Trophoblast cell (in vitro differentiated cells and primary cell): Measurements from ENCODE around the gene FAM199X.

ENCODE experiments used
- DNase-seq, 2 donors: peaks; one replicate each; pipeline ENCODE4 v3.0.0-alpha.2; 2016
- H2AFZ ChIP-seq: 2 replicates; pipeline ENCODE4 v1.6.1; 2013; ENCODE audit warnings: low read length, moderate library complexity, mild to moderate bottlenecking; ENCODE audit not compliant: insufficient read depth, poor library complexity
- H2AK5ac ChIP-seq: 2 replicates; pipeline ENCODE4 v1.6.1; 2013; ENCODE audit warnings: mild to moderate bottlenecking, low read length
- H2BK120ac ChIP-seq: 2 replicates; pipeline ENCODE4 v1.6.1; 2013; ENCODE audit warnings: low read length, mild to moderate bottlenecking, moderate library complexity; ENCODE audit not compliant: insufficient read depth, poor library complexity
- H2BK12ac ChIP-seq: 2 replicates; pipeline ENCODE4 v1.6.1; 2013; ENCODE audit warnings: mild to moderate bottlenecking, low read length, moderate library complexity
- H2BK5ac ChIP-seq: 2 replicates; pipeline ENCODE4 v1.6.1; 2013; ENCODE audit warnings: low read length, low read depth, moderate library complexity, mild to moderate bottlenecking; ENCODE audit not compliant: poor library complexity
- H3K14ac ChIP-seq: 2 replicates; pipeline ENCODE4 v1.6.1; 2013; ENCODE audit warnings: mild to moderate bottlenecking, low read length
- H3K18ac ChIP-seq: 2 replicates; pipeline ENCODE4 v1.6.1; 2013; ENCODE audit warnings: mild to moderate bottlenecking, low read length
- H3K23ac ChIP-seq: 2 replicates; pipeline ENCODE4 v1.6.1; 2013; ENCODE audit warnings: low read length
- H3K27ac ChIP-seq: 2 replicates; pipeline ENCODE4 v1.5.1; 2013; ENCODE audit warnings: low read depth, mild to moderate bottlenecking, inconsistent platforms, low read length, moderate library complexity
- H3K27me3 ChIP-seq: 2 replicates; pipeline ENCODE4 v1.6.1; 2013; ENCODE audit warnings: inconsistent platforms, mild to moderate bottlenecking, low read length, moderate library complexity; ENCODE audit not compliant: insufficient read depth
- H3K36me3 ChIP-seq, 2 experiments: 1 replicate in 1 of 2; 2 replicates in 1 of 2; pipeline ENCODE4 v1.6.1; 2013; ENCODE audit warnings: low read length in 2 of 2, mild to moderate bottlenecking in 2 of 2, moderate library complexity in 1 of 2; ENCODE audit not compliant: insufficient read depth in 2 of 2, control insufficient read depth in 1 of 2
- H3K4ac ChIP-seq: 2 replicates; pipeline ENCODE4 v1.6.1; 2013; ENCODE audit warnings: low read depth, mild to moderate bottlenecking, low read length, moderate library complexity
- H3K4me1 ChIP-seq, 2 experiments: 1 replicate in 1 of 2; 2 replicates in 1 of 2; pipeline ENCODE4 v1.6.1; 2013; ENCODE audit warnings: low read length in 2 of 2, mild to moderate bottlenecking in 2 of 2, moderate library complexity in 1 of 2; ENCODE audit not compliant: insufficient read depth in 2 of 2, control insufficient read depth in 1 of 2
- H3K4me2 ChIP-seq: 2 replicates; pipeline ENCODE4 v1.6.1; 2013; ENCODE audit warnings: inconsistent platforms, mild to moderate bottlenecking, low read length, moderate library complexity
- H3K4me3 ChIP-seq: 2 replicates; pipeline ENCODE4 v1.5.1; 2013; ENCODE audit warnings: mild to moderate bottlenecking, low read depth, low read length, inconsistent platforms
- H3K79me1 ChIP-seq: one replicate; pipeline ENCODE4 v1.6.1; 2013; ENCODE audit warnings: low read length
- H3K79me2 ChIP-seq: 2 replicates; pipeline ENCODE4 v1.6.1; 2013; ENCODE audit warnings: low read length, mild to moderate bottlenecking; ENCODE audit not compliant: control insufficient read depth, insufficient read depth, poor library complexity
- H3K9ac ChIP-seq: 2 replicates; pipeline ENCODE4 v1.6.1; 2013; ENCODE audit warnings: mild to moderate bottlenecking, low read length
- H3K9me3 ChIP-seq: 2 replicates; pipeline ENCODE4 v1.6.1; 2013; ENCODE audit warnings: low read depth, mild to moderate bottlenecking, control low read depth, inconsistent platforms, low read length; ENCODE audit not compliant: insufficient read depth
- H4K12ac ChIP-seq: 2 replicates; pipeline ENCODE4 v1.6.1; 2013; ENCODE audit warnings: low read depth, mild to moderate bottlenecking, low read length, moderate library complexity
- H4K8ac ChIP-seq: 2 replicates; pipeline ENCODE4 v1.6.1; 2013; ENCODE audit warnings: low read depth, mild to moderate bottlenecking, low read length, moderate library complexity
- H4K91ac ChIP-seq: one replicate; pipeline ENCODE4 v1.6.1; 2013; ENCODE audit warnings: low read depth, mild to moderate bottlenecking, low read length, moderate library complexity
- WGBS: extraction: QIAGEN DNeasy Blood & Tissue Kit; methylation state at CpG from one replicate; pipeline ENCODE4 v1.1.7; 2013; ENCODE audit warnings: missing lambda C conversion rate; ENCODE audit not compliant: insufficient read length, insufficient coverage; ENCODE audit errors: extremely low coverage; 5-methylcytosine and 5-hydroxymethylcytosine counted together

Gene FAM199X

DNA sequence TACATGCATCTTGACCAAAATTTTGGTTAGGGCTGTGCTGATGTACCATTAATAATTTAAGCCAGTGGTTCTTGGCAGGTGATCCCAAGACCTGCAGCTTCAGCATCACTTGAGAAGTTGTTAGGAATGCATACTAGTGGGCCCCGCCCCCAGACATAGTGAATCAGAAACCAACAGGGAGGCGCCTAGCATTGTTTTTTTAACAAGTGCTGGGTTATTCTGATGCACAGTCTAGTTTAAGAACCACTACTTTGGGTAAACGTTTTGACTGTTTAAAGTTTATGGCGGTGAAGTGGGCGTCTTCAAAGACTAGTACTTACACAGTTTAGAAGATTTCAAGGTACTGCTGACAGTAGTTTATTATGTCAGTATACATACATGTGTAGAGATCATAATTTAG, 23.6 kb downstream of the FAM199X start:
- Histone ChIP-seq H3K79me2 (no peaks in the 10 kb centered on the region), H4K8ac (no peak overlapping the region), H2BK5ac (no peak overlapping the region), H4K12ac (no peak overlapping the region), H3K4me2 (no peak overlapping the region), H3K27ac (no peak overlapping the region), H3K14ac (no peak overlapping the region), H3K18ac (no peak overlapping the region), H2AFZ (no peak overlapping the region), H3K4me3 (no peak overlapping the region), H3K27me3 (no peaks in the 10 kb centered on the region), H2BK120ac (no peak overlapping the region), H3K36me3 (peaks cover 8 to 10% of the 10 kb centered on the region in 2 experiments), H3K4ac (no peak overlapping the region), H2BK12ac (no peak overlapping the region), H4K91ac (no peak overlapping the region), H3K9me3 (no peaks in the 10 kb centered on the region), H3K23ac (no peak overlapping the region), H2AK5ac (no peak overlapping the region), H3K79me1 (no peaks in the 10 kb centered on the region), H3K4me1 (no peaks in the 10 kb centered on the region), H3K9ac (no peak overlapping the region)
- no CpG with 5 or more reads among the region's 5 CpGs for WGBS
- DNase-seq, result no peak

- Histone ChIP-seq H3K79me2 (no peaks in the 10 kb centered on the region), H3K4me2 (no peak overlapping the region), H4K8ac (no peak overlapping the region), H3K4ac (no peak overlapping the region), H3K4me1 (no peaks in the 10 kb centered on the region), H2BK120ac (no peak overlapping the region), H3K27ac (no peak overlapping the region), H2AK5ac (no peak overlapping the region), H3K18ac (no peak overlapping the region), H2BK5ac (no peak overlapping the region), H2BK12ac (no peak overlapping the region), H4K12ac (no peak overlapping the region), H3K9me3 (no peaks in the 10 kb centered on the region), H3K27me3 (no peaks in the 10 kb centered on the region), H3K9ac (no peak overlapping the region), H3K23ac (no peak overlapping the region), H4K91ac (no peak overlapping the region), H3K79me1 (no peaks in the 10 kb centered on the region), H2AFZ (no peak overlapping the region), H3K36me3 (peaks cover 7 to 12% of the 10 kb centered on the region in 2 experiments), H3K4me3 (no peak overlapping the region), H3K14ac (no peak overlapping the region)
- WGBS, result no CpG with 5 or more reads among the region's 2 CpGs
- DNase-seq, result no peak
Observed at GRCh38 chrX:104193485-104193884, 27.2 kb downstream of the FAM199X start.

DNA sequence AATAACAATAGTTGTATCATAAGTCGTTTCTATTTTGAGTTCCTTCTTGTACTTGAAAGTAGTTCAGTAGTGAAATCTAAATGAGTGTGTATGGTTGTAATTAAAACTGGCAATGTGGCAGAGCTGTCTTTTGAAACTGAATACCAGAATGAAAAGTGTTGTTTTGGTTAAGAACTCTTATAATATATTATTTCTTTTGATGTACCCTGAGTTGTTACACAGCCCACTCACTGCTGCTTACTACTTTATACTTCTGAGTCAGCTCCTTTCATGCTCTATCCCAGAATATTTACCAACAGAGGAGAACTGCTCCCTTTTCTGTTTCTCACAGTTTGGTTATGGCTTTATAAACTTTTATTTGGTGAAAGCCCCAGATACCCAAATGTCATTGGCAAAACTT, 28.8 kb downstream of the FAM199X start:
- no peak overlapping the region for H3K23ac ChIP-seq
- H3K79me2 ChIP-seq, result no peaks in the 10 kb centered on the region
- no peaks in the 10 kb centered on the region for H3K9me3 ChIP-seq
- H3K4me1 ChIP-seq, result no peaks in the 10 kb centered on the region
- H3K27me3 ChIP-seq, result no peaks in the 10 kb centered on the region
- H3K27ac ChIP-seq, result no peak overlapping the region
- H3K4ac ChIP-seq, result no peak overlapping the region
- H3K14ac ChIP-seq, result no peak overlapping the region
- H2BK5ac ChIP-seq, result no peak overlapping the region
- H4K8ac ChIP-seq, result no peak overlapping the region
- no peak overlapping the region for H3K18ac ChIP-seq
- no peak overlapping the region for H4K12ac ChIP-seq
- H2AFZ ChIP-seq, result no peak overlapping the region
- WGBS, result no CpG with 5 or more reads among the region's 1 CpG
- no peak overlapping the region for H4K91ac ChIP-seq
- H2BK12ac ChIP-seq, result no peak overlapping the region
- H2BK120ac ChIP-seq, result no peak overlapping the region
- no peak overlapping the region for H3K4me3 ChIP-seq
- DNase-seq, result no peak
- no peaks in the 10 kb centered on the region for H3K79me1 ChIP-seq
- H3K4me2 ChIP-seq, result no peak overlapping the region
- no peak overlapping the region for H2AK5ac ChIP-seq
- H3K36me3 ChIP-seq, result peaks cover 2 to 9% of the 10 kb centered on the region in 2 experiments
- H3K9ac ChIP-seq, result no peak overlapping the region

DNA sequence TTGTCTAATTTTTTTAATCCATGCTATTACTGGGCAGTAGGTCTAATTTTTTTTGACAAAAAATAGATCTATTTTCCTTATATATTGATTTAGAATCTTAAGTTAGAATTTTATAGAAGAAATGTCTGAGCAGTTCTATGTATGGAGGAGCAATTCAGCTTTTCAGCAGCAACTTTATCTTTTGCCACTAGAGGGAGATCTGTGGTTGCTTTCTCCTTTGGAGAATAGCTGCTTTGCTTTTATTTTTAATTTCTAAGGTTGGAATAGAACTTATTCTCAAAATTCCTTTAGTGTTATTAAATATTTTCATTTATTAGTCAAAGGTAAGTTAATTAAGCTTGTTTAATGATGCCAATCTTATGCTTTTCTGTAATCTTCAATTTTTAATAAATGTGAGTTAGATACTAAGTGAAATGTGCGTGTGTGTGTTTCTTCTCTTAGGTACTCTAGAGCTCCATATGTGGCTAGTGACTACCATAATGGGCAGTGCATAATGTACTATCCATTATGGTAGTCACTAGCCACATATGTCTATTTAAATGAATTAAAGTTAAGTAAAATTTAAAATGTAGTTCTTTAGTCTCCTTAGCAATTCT, 29.3 kb downstream of the FAM199X start:
- no peaks in the 10 kb centered on the region for H3K9me3 ChIP-seq
- no peak overlapping the region for H4K8ac ChIP-seq
- H2BK5ac ChIP-seq, result no peak overlapping the region
- no peaks in the 10 kb centered on the region for H3K27me3 ChIP-seq
- no CpG with 5 or more reads among the region's 1 CpG for WGBS
- no peak overlapping the region for H2BK120ac ChIP-seq
- no peaks in the 10 kb centered on the region for H3K4me1 ChIP-seq
- H3K14ac ChIP-seq, result no peak overlapping the region
- H4K91ac ChIP-seq, result no peak overlapping the region
- H2AK5ac ChIP-seq, result no peak overlapping the region
- no peak overlapping the region for H2AFZ ChIP-seq
- no peak overlapping the region for H3K4me3 ChIP-seq
- H3K23ac ChIP-seq, result no peak overlapping the region
- H3K18ac ChIP-seq, result no peak overlapping the region
- no peaks in the 10 kb centered on the region for H3K79me2 ChIP-seq
- no peak overlapping the region for H3K4ac ChIP-seq
- no peak overlapping the region for H3K9ac ChIP-seq
- H3K4me2 ChIP-seq, result no peak overlapping the region
- peaks cover 4 to 11% of the 10 kb centered on the region in 2 experiments for H3K36me3 ChIP-seq
- DNase-seq, result peak in 1 of 2 donors; percentile 71
- H3K79me1 ChIP-seq, result no peaks in the 10 kb centered on the region
- H3K27ac ChIP-seq, result no peak overlapping the region
- no peak overlapping the region for H4K12ac ChIP-seq
- no peak overlapping the region for H2BK12ac ChIP-seq
